HL-60 (cell line): ENCODE measurements around the gene TMEM176B.

Source experiments
- GABPA ChIP-seq: IDR thresholded peaks from 2 replicates; pipeline ENCODE4 v1.6.1; 2012; ENCODE audit warnings: low read depth
- POLR2AphosphoS5 ChIP-seq: IDR thresholded peaks from 2 replicates; pipeline ENCODE4 v1.6.1; 2012; ENCODE audit warnings: low read depth
- SPI1 ChIP-seq: IDR thresholded peaks from 2 replicates; pipeline ENCODE4 v1.6.1; 2012; ENCODE audit warnings: low read depth, mild to moderate bottlenecking, borderline replicate concordance
- TF ChIP-seq, protein P1 (sequence below): IDR thresholded peaks from one replicate; pipeline ENCODE4 v1.5.1; 2011; ENCODE audit warnings: low read length, control low read depth, inconsistent platforms; ENCODE audit not compliant: insufficient read depth
- TF ChIP-seq, protein P2 (sequence below): IDR thresholded peaks from 2 replicates; pipeline ENCODE4 v1.6.1; 2012; ENCODE audit warnings: low read depth; ENCODE audit not compliant: insufficient replicate concordance

GRCh38 chr7:150745876-150746275, 54.3 kb downstream of the TMEM176B start:
- TF ChIP-seq, protein P1, sequence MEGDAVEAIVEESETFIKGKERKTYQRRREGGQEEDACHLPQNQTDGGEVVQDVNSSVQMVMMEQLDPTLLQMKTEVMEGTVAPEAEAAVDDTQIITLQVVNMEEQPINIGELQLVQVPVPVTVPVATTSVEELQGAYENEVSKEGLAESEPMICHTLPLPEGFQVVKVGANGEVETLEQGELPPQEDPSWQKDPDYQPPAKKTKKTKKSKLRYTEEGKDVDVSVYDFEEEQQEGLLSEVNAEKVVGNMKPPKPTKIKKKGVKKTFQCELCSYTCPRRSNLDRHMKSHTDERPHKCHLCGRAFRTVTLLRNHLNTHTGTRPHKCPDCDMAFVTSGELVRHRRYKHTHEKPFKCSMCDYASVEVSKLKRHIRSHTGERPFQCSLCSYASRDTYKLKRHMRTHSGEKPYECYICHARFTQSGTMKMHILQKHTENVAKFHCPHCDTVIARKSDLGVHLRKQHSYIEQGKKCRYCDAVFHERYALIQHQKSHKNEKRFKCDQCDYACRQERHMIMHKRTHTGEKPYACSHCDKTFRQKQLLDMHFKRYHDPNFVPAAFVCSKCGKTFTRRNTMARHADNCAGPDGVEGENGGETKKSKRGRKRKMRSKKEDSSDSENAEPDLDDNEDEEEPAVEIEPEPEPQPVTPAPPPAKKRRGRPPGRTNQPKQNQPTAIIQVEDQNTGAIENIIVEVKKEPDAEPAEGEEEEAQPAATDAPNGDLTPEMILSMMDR: no peak
- TF ChIP-seq POLR2AphosphoS5: no peak
- no peak for TF ChIP-seq GABPA
- TF ChIP-seq, protein P2, sequence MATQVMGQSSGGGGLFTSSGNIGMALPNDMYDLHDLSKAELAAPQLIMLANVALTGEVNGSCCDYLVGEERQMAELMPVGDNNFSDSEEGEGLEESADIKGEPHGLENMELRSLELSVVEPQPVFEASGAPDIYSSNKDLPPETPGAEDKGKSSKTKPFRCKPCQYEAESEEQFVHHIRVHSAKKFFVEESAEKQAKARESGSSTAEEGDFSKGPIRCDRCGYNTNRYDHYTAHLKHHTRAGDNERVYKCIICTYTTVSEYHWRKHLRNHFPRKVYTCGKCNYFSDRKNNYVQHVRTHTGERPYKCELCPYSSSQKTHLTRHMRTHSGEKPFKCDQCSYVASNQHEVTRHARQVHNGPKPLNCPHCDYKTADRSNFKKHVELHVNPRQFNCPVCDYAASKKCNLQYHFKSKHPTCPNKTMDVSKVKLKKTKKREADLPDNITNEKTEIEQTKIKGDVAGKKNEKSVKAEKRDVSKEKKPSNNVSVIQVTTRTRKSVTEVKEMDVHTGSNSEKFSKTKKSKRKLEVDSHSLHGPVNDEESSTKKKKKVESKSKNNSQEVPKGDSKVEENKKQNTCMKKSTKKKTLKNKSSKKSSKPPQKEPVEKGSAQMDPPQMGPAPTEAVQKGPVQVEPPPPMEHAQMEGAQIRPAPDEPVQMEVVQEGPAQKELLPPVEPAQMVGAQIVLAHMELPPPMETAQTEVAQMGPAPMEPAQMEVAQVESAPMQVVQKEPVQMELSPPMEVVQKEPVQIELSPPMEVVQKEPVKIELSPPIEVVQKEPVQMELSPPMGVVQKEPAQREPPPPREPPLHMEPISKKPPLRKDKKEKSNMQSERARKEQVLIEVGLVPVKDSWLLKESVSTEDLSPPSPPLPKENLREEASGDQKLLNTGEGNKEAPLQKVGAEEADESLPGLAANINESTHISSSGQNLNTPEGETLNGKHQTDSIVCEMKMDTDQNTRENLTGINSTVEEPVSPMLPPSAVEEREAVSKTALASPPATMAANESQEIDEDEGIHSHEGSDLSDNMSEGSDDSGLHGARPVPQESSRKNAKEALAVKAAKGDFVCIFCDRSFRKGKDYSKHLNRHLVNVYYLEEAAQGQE: no peak
- no peak for TF ChIP-seq SPI1
